Adrenal gland (tissue), 12 donors: ENCODE results near the gene ITPKC. TPM values are rescaled to one million over a fixed set of nuclear protein-coding genes. Genes with fewer than 3 reads are reported as not detected.

Source experiments
- DNase-seq, 7 donors: peaks; one replicate each; pipeline ENCODE4 v3.0.0-alpha.2; 2019 to 2020
- H3K27ac ChIP-seq, 5 donors: fragments of 200-600 bp; sonication (generic) in 4 of 5; 1 replicate in 3 of 5; 2 replicates in 2 of 5; pipeline versions ENCODE4 v1.5.1 to v1.8.0; 2016 to 2020; ENCODE audit warnings: mild to moderate bottlenecking in 1 of 5
- H3K27me3 ChIP-seq: fragments of 200-600 bp; 2 replicates; pipeline ENCODE4 v1.8.0; 2021
- H3K36me3 ChIP-seq, 2 donors: fragments of 200-600 bp; replicated peaks in 1 of 2; 1 replicate in 1 of 2; 2 replicates in 1 of 2; pipeline versions ENCODE4 v1.5.1 to v1.8.0; 2018 to 2022
- H3K4me1 ChIP-seq, 2 donors: fragments of 200-600 bp; replicated peaks in 1 of 2; 1 replicate in 1 of 2; 2 replicates in 1 of 2; pipeline versions ENCODE4 v1.5.1 to v1.8.0; 2018 to 2021
- H3K4me3 ChIP-seq, 4 donors: fragments of 200-600 bp; sonication (generic) in 3 of 4; one replicate each; pipeline ENCODE4 v1.5.1; 2016 to 2018
- H3K9me3 ChIP-seq, 3 donors: fragments of 200-600 bp; sonication (generic) in 1 of 3; replicated peaks in 1 of 3; 1 replicate in 2 of 3; 2 replicates in 1 of 3; pipeline versions ENCODE4 v1.5.1 to v1.8.0; 2016 to 2021
- CTCF ChIP-seq, 6 experiments: fragments of 450-650 bp in 4 of 6; fragments of 200-600 bp in 2 of 6; sonication (generic) in 1 of 6; IDR thresholded peaks; 1 replicate in 5 of 6; 2 replicates in 1 of 6; pipeline versions ENCODE4 v1.5.1 to v1.8.0; 2016 to 2021; ENCODE audit warnings: antibody characterized with exemption in 6 of 6, mild to moderate bottlenecking in 2 of 6, moderate library complexity in 1 of 6
- POLR2A ChIP-seq, 2 donors: fragments of 450-650 bp; IDR thresholded peaks; one replicate each; pipeline ENCODE4 v1.6.1; 2017; ENCODE audit warnings: antibody characterized with exemption in 2 of 2, mild to moderate bottlenecking in 2 of 2, moderate library complexity in 1 of 2
- WGBS, 4 donors: extraction: QIAGEN DNeasy Blood & Tissue Kit in 2 of 4; methylation state at CpG; one replicate each; pipeline versions ENCODE4 v1.1.5 to v1.1.7; 2013 to 2017; 5-methylcytosine and 5-hydroxymethylcytosine counted together
- intact Hi-C, 2 donors: fragments of 100-400 bp; cut with DNase I; formaldehyde crosslinking; loops; one replicate each; pipeline versions ENCODE4 v1.14.1 to v1.15.0; 2022 to 2023
- polyA plus RNA-seq, 3 donors: library from polyadenylated mRNA; stranded (reverse); fragments of 200-250 nt in 2 of 3; fragments of 350-450 nt in 1 of 3; fragmentation: Illumina TruSeq in 1 of 3; extraction: RNeasy Lipid Tissue Mini Kit (QIAGEN cat#74804) in 1 of 3; gene quantifications; one replicate each; pipeline ENCODE4 v1.2.3, GENCODE V29; 2013 to 2014
- total RNA-seq, 9 donors: library from RNA; depleted of rRNA in 4 of 9; stranded (reverse); fragments of >200 nt in 4 of 9; fragments of 120-200 nt in 1 of 9; fragmentation: NEBNext Ultra II Directional in 1 of 9; extraction: Animal tissue kit (Norgen Biotek cat#: 25700) in 1 of 9; gene quantifications; one replicate each; pipeline versions ENCODE4 v1.1.0 to v1.2.4, GENCODE V29; 2013 to 2023
- donor health status: healthy with polysubstance abuse.
- donor health status: Bipolar disorder and iron deficiency.
- donor health status: DM: yes; HTN: yes; CAD: no.
- donor health status: DM: no; HTN: no; CAD: no.
- donor health status: DM: no; HTN: no; CAD: no.
- donor health status: DM: yes; HTN: yes; CAD: no.

The ITPKC gene
- total and polyA plus RNA-seq, 12 donors = 7.8 to 36.1 (median 22.5) TPM

DNA sequence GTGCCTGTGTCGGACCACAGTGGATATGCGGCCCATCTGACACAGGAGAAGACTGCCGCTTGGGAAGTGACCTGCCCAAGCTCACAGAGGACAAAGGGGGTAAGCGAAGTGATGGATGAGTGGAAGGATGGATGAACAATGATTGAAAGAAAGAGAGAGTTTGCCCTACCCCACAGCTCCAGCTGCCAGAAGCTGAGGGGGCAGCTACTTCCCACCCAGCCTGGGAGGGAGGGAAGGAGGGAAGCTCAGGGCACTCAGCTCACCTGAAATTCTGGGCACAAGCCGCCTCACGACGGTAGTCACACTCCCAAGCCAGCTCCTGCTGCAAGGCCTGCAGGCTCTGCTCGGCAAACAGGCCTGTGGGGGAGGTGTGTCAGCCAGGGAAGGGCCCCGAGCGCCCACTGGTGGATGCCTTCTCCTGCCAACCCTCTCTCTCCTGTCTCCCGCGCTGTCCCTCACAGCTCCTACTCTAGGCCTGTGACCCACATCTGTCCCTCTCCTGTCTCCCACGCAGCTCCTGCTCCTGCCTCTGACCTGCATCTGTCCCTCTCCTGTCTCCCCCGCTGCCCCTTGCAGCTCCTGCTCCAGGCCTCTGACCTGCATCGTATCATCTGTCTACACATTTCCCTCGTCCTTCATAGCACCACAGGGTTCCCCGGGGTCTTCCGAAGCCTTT lies 14.4 kb upstream of the ITPKC start:
- TF ChIP-seq POLR2A (IDR thresholded peaks at IDR 0.05) (no peak), CTCF (IDR thresholded peaks at IDR 0.05) (peak in 2 of 6 experiments; percentile 16 to 22)
- 79 to 88% (median 81%) methylated on average over 15 to 18 of the region's 18 CpGs for WGBS, 4 donors
- Histone ChIP-seq H3K4me1 (no peaks in the 10 kb centered on the region), H3K27me3 (no peaks in the 10 kb centered on the region), H3K9me3 (no peaks in the 10 kb centered on the region), H3K4me3 (no peak overlapping the region), H3K27ac (no peak overlapping the region), H3K36me3 (peaks cover 0 to 62% of the 10 kb centered on the region in 2 donors)
- DNase-seq = peak in 1 of 7 donors; percentile 79
- intact Hi-C loops = no loop called here

DNA sequence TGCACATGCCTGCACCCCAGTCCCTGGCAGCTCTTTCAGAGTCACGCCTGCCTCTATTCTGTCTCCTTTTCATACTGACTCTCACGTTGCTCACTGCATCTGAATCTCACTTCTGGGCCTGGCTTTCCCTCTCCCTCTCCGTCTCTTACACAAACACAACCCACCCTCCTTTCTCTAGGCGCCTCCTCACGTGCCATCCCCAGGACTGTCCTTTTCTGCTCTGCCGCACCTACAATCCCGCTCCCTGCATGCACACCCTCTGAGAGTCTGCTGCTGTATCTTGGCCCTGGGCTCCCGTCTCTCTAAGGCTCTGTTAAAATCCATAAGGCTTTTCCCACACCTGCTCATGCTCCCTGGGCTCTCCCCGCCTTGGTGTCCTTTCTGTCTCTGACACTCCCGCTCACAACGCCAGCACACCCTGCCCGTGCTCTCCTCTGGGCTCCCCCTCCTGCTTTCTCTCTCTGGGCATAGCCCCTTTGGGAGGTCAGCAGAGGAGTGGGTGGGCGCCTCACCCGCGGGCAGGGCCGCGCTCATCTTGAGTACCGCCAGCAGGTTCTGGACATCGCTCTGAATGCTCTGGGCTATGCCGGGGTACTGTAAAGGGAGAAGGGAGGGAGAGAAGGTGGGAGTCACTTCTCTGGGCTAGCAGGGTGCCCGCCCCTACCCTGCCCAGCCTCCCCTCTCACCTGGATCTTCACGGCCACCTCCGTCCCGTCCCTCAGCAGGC lies 13.7 kb upstream of the ITPKC start:
- Histone ChIP-seq H3K4me1 (no peaks in the 10 kb centered on the region), H3K9me3 (no peaks in the 10 kb centered on the region), H3K27me3 (no peaks in the 10 kb centered on the region), H3K4me3 (no peak overlapping the region), H3K27ac (no peak overlapping the region), H3K36me3 (peaks cover 0 to 69% of the 10 kb centered on the region in 2 donors)
- TF ChIP-seq POLR2A (IDR thresholded peaks at IDR 0.05) (no peak), CTCF (IDR thresholded peaks at IDR 0.05) (no peak)
- intact Hi-C loops = no loop called here
- 89 to 93% (median 90%) methylated on average over 22 to 24 of the region's 24 CpGs for WGBS, 4 donors
- no peak for DNase-seq

GRCh38 chr19:40704491-40705361 lies 12.2 kb upstream of the ITPKC start:
- Histone ChIP-seq H3K36me3 (peaks cover 0 to 80% of the 10 kb centered on the region in 2 donors), H3K27ac (peak overlapping the region in 1 of 5 donors; percentile 22)
- TF ChIP-seq CTCF (IDR thresholded peaks at IDR 0.05) (no peak), POLR2A (IDR thresholded peaks at IDR 0.05) (no peak)

GRCh38 chr19:40705362-40705651 lies 11.6 kb upstream of the ITPKC start:
- H3K27me3 ChIP-seq = no peaks in the 10 kb centered on the region
- H3K4me3 ChIP-seq = no peak overlapping the region
- H3K27ac ChIP-seq = no peak overlapping the region
- no peak for DNase-seq
- H3K36me3 ChIP-seq = peaks cover 0 to 84% of the 10 kb centered on the region in 2 donors
- intact Hi-C loops = no loop called here
- no peaks in the 10 kb centered on the region for H3K9me3 ChIP-seq
- TF ChIP-seq CTCF (IDR thresholded peaks at IDR 0.05) = no peak
- TF ChIP-seq POLR2A (IDR thresholded peaks at IDR 0.05) = no peak
- WGBS, 4 donors = 78 to 95% (median 89%) methylated on average over 6 to 9 of the region's 9 CpGs
- H3K4me1 ChIP-seq = no peaks in the 10 kb centered on the region

More at GRCh38 chr19:40704491-40705361, 12.2 kb upstream of the ITPKC start:
- intact Hi-C loops = no loop called here
- no peaks in the 10 kb centered on the region for H3K9me3 ChIP-seq
- WGBS, 4 donors = 90 to 93% (median 91%) methylated on average over 16 to 18 of the region's 18 CpGs
- no peak overlapping the region for H3K4me3 ChIP-seq
- no peaks in the 10 kb centered on the region for H3K27me3 ChIP-seq
- H3K4me1 ChIP-seq = no peaks in the 10 kb centered on the region
- no peak for DNase-seq
